ENCODE data around the gene PRKCA. TPM values are rescaled to one million over a fixed set of nuclear protein-coding genes. Genes with fewer than 3 reads are reported as not detected.

The PRKCA gene
- total and polyA plus RNA-seq, 5 experiments from 2014 or later = 1.3 to 97.3 (median 5.8) TPM

DNA sequence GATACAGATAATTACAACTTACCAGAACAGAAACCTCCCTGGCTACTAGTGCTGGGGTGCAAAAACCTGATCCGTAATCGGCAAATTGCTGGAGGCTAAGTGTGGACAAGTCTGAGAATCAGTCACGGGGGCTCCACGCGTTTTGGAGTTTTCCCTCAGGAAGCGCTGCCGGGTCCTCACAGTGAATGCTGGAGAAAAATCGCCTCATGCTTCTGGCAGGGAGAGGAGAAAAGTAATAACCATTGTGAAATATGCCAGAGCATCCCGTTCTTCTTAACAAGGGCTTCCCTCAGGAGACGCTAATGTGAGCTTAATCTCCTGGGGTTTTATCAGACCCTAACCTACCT lies 453.5 kb downstream of the PRKCA start:
- ATAC-seq (no peak), DNase-seq (no peak)
- H3K36me3 Mint-ChIP-seq = peaks cover 15 to 80% (median 32%) of the 10 kb centered on the region in 3 donors
- POLR2A ChIA-PET = no interaction called here
- H3K27me3 Mint-ChIP-seq = no peaks in the 10 kb centered on the region
- H3K4me3 Mint-ChIP-seq = no peak overlapping the region
- peaks cover 0 to 17% (median 1%) of the 10 kb centered on the region in 4 donors for H3K4me1 Mint-ChIP-seq
- peak overlapping the region in 1 of 10 donors; percentile 48 for H3K27ac Mint-ChIP-seq
- no peaks in the 10 kb centered on the region for H3K9me3 Mint-ChIP-seq

DNA sequence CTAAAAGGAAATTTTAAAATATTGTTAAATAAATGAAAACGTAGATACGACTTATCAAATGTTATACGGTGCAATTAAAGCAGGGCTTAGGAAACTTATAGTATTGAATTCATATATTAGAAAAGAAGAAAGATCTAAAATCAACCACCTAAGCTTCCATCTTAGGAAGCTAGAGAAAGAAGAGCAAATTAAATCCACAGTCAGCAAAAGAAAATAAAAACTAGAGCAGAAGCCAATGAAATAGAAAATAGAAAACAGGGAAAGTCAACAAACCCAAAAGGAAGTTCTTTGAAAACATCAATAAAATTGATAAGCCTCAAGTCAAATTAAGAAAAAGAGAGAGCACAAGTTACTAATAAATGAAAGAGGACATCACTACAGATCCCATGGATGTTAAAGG lies 457.9 kb downstream of the PRKCA start:
- DNase-seq = no peak
- Mint-ChIP-seq H3K4me1 (peaks cover 0 to 10% (median 1%) of the 10 kb centered on the region in 4 donors), H3K27ac (peak overlapping the region in 2 of 10 donors; percentile 27 to 80), H3K9me3 (no peaks in the 10 kb centered on the region), H3K27me3 (no peaks in the 10 kb centered on the region), H3K36me3 (peaks cover 6 to 60% (median 24%) of the 10 kb centered on the region in 3 donors), H3K4me3 (no peak overlapping the region)
- POLR2A ChIA-PET = interaction anchor here (0.5 kb wide), 1 partner anchor 38 kb away, joined by 5 read pairs; no protein-coding TSS in a partner anchor
- no peak for ATAC-seq

DNA sequence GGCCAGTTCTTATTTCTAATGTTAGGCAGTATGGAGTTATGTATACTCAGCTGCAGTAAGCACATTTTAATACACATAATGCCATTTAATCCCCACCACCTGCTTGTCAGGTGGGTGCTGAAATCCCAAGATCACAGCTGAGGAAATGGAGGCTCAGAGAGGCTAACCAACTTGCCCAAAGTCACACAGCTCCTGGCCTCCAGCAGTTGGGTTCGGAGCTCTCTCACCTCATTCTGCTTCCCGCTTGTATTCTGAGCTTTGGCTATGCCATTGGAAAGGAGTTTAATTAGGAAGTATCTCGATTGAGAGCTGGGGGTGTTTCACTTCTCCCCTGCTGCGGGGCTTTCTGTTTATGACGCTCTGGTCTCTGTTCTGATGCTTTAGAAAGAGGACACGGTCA lies 459.9 kb downstream of the PRKCA start:
- DNase-seq = no peak
- POLR2A ChIA-PET = no interaction called here
- H3K4me1 Mint-ChIP-seq = peaks cover 0 to 4% (median under 1%) of the 10 kb centered on the region in 4 donors
- H3K4me3 Mint-ChIP-seq = no peak overlapping the region
- no peaks in the 10 kb centered on the region for H3K27me3 Mint-ChIP-seq
- H3K36me3 Mint-ChIP-seq = peaks cover under 1 to 55% (median 23%) of the 10 kb centered on the region in 3 donors
- H3K9me3 Mint-ChIP-seq = no peaks in the 10 kb centered on the region
- no peak for ATAC-seq
- no peak overlapping the region for H3K27ac Mint-ChIP-seq

DNA sequence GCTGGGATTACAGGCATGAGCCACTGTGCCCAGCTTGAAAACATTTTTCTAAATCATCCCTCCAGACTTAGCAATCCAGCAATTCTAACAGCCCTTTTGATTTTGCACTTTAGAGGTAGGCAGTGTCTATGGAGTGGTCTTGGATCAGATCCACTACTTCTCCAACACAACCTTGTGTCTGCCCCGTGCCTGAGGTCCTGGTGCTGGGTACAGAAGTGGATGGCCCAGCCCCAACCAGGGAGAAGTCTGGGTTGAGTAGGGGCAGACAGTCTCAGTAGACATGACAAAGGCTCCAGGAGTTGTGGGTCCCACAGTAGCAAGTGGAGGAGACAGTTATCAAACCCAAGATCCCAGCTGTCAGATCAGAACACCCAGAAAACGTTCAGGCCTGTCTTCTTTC lies 460.6 kb downstream of the PRKCA start:
- ATAC-seq = no peak
- no peak overlapping the region for H3K27ac Mint-ChIP-seq
- no peak for DNase-seq

DNA sequence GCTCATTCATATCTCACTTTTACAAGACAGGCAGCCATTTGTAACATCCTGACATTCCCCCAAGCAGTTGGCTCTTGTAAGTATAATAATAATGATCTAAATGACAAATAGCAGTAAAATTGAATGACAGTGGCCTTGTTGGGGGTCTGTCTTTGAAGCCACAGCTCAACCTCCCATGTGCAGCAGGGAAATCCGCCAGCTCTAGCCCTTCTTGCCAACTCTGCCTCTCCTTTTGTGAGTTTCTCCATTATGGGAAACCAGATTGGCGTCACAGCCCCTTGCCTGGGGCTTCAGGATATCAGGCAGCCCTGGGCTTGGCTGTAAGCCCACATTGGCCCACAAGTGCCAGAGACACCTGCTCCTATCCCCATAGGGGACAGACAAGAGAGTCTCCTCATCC lies 462.1 kb downstream of the PRKCA start:
- DNase-seq = no peak
- ATAC-seq = no peak
- POLR2A ChIA-PET = no interaction called here
- H3K9me3 Mint-ChIP-seq = peaks cover 0 to 3% (median 0%) of the 10 kb centered on the region in 9 donors
- H3K36me3 Mint-ChIP-seq = peaks cover 0 to 59% (median 20%) of the 10 kb centered on the region in 3 donors
- no peaks in the 10 kb centered on the region for H3K27me3 Mint-ChIP-seq
- peaks cover 0 to 7% (median 3%) of the 10 kb centered on the region in 4 donors for H3K4me1 Mint-ChIP-seq
- peak overlapping the region in 1 of 10 donors; percentile 53 for H3K27ac Mint-ChIP-seq
- no peak overlapping the region for H3K4me3 Mint-ChIP-seq

More for the DNA sequence above, 460.6 kb downstream of the PRKCA start:
- POLR2A ChIA-PET = no interaction called here
- no peaks in the 10 kb centered on the region for H3K9me3 Mint-ChIP-seq
- no peak overlapping the region for H3K4me3 Mint-ChIP-seq
- peaks cover 0 to 59% (median 21%) of the 10 kb centered on the region in 3 donors for H3K36me3 Mint-ChIP-seq
- H3K4me1 Mint-ChIP-seq = peaks cover 0 to 4% (median 2%) of the 10 kb centered on the region in 4 donors
- H3K27me3 Mint-ChIP-seq = no peaks in the 10 kb centered on the region

DNA sequence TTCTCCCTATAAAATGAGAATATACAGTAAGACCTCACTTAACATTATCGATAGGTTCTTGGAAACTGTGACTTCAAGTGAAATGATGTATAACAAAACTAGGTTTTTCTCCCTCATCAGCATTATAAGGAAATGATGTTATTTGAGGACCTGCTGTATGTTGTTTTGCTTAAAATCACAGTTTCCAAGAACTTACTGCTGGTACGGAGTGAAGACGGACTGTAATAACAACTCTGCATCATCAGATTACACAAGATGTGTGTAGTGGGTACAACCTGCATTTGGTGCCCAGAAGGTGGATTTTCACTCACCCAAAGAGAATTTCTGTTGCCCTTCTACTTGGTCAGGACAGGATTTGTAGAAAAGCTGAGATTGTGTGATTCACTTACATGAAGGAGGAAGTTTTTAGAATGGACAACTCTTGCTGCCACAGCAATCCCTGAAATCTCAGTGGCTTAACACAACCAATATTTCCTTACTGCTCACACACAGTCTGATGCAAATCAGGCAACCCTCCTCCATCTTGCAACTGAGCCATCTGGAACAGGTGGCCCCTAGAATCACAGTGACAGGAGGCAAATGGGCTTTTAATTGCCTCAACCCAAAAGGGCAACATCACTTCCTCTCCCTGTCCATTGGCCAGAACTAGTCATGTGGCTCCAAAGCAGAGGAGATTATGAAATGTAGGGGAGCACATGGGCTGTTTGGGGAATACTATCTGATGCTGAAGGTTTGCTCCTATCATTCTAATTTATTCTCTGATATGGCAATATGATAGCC lies 464.9 kb downstream of the PRKCA start:
- Mint-ChIP-seq H3K4me3 (no peak overlapping the region), H3K27me3 (no peaks in the 10 kb centered on the region), H3K36me3 (peaks cover 0 to 63% (median 17%) of the 10 kb centered on the region in 3 donors), H3K27ac (peak overlapping the region in 4 of 10 donors; percentile 14 to 74 (median 64)), H3K9me3 (peaks cover 0 to 3% (median 0%) of the 10 kb centered on the region in 9 donors), H3K4me1 (peaks cover 0 to 9% (median 3%) of the 10 kb centered on the region in 4 donors)
- POLR2A ChIA-PET = no interaction called here
- ATAC-seq (no peak), DNase-seq (no peak)

DNA sequence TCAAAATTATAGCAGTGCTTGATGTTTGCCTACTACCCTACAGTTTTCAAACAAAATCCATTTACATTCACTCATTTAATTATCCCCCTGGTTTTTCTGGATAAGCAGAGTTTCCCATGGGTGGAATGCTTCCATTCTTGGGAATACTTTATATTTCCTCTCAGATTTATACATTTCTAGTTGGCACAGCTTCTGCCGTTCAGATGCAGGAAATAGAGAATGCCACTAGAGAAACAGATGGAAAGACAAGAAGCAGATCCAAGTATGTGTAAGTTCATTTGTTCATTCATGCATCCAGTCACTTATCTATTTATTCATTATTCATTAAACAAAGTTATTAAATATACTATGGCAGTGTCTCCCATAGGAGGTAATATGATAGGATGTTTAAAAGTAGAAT lies 467.5 kb downstream of the PRKCA start:
- ATAC-seq = no peak
- H3K4me1 Mint-ChIP-seq = peaks cover 0 to 9% (median 3%) of the 10 kb centered on the region in 4 donors
- H3K9me3 Mint-ChIP-seq = peaks cover 0 to 3% (median 0%) of the 10 kb centered on the region in 9 donors
- H3K27me3 Mint-ChIP-seq = no peaks in the 10 kb centered on the region
- DNase-seq = no peak
- H3K36me3 Mint-ChIP-seq = peaks cover 0 to 76% (median 20%) of the 10 kb centered on the region in 3 donors
- H3K4me3 Mint-ChIP-seq = no peak overlapping the region
- H3K27ac Mint-ChIP-seq = peak overlapping the region in 1 of 10 donors; percentile 32
- POLR2A ChIA-PET = no interaction called here

DNA sequence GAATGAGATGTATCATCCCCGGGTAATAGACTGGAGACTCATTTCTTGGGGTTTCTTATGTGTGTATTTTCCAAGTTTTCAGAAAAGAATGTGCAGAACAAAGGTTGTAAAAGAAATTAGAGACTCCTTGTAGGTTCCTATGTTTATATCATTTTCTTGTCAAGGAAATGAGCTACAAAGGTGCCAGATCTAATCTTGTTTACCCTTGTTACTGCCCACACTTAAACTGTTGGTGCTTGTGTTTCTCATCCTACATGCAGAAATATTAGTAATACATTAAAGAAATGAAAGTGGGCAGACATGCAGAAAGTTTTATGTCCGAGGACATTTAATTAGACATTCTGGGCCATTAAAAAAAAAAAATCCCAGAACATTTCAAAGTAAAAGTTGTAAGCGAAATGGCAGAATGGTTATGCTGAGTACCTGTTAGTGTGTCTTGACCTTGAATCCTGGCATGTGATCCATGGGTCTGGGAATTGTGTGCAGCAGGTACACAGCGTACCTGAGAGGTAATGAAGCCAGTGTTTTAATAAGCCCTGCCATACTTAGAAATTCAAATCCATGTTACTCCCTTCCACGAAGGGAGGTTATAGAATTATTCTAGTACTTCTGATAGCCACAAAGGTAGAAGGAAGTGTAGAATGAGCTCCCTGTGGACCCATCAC lies 469.9 kb downstream of the PRKCA start:
- H3K36me3 Mint-ChIP-seq = peaks cover 6 to 83% (median 14%) of the 10 kb centered on the region in 3 donors
- peaks cover 0 to 3% (median 0%) of the 10 kb centered on the region in 9 donors for H3K9me3 Mint-ChIP-seq
- ATAC-seq (no peak), DNase-seq (no peak)
- peaks cover 0 to 11% (median 4%) of the 10 kb centered on the region in 4 donors for H3K4me1 Mint-ChIP-seq
- H3K4me3 Mint-ChIP-seq = no peak overlapping the region
- POLR2A ChIA-PET = no interaction called here
- no peak overlapping the region for H3K27ac Mint-ChIP-seq
- H3K27me3 Mint-ChIP-seq = no peaks in the 10 kb centered on the region

DNA sequence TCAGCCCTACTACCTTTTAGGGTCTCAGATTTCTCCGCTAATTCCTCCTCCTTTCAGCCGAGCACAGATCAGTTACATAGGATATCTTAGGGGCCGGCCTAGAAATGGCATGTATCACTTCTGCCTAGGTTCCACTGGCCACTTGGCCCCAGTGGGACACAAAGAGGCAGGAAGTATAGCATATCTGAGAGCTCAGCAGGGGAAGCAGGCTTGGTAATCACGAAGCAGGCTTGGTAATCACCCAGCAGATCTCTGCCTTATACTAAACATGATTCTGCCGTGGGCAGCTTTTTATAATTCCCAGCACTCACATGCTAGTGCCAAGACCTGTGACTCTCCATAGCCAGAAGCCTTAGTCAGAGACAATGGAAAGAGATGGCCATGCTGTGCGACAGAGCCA lies 472.9 kb downstream of the PRKCA start:
- Mint-ChIP-seq H3K27ac (peak overlapping the region in 3 of 10 donors; percentile 6 to 69 (median 28)), H3K36me3 (peaks cover 6 to 80% (median 11%) of the 10 kb centered on the region in 3 donors), H3K4me3 (no peak overlapping the region), H3K27me3 (no peaks in the 10 kb centered on the region), H3K9me3 (no peaks in the 10 kb centered on the region), H3K4me1 (peaks cover 0 to 7% (median 1%) of the 10 kb centered on the region in 4 donors)
- no peak for DNase-seq
- ATAC-seq = no peak
- POLR2A ChIA-PET = no interaction called here

DNA sequence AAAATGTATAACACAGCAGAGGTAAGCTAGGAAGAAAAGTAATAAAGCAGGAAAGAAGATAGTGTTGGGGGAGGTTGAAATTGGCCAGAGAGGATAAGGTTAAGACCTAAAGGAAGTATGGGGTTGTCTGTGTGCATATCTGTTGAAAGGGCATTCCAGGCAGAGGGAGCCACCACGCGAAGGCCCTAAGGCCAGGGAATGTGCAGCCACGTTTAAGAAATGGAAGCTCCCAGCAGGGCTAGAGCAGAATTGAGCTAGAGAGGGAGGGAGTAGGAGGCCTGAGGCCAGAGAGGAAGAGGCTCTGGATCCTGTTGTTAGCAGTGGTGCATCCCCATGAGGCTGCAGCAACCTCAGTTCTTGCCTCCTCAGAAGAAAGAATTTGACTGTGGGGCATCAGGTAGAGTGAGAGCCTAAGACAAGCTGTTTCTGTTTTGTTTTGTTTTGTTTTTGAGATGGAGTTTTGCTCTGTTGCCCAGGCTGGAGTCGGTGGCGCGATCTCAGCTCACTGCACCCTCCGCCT lies 473.5 kb downstream of the PRKCA start:
- H3K27ac Mint-ChIP-seq = peak overlapping the region in 3 of 10 donors; percentile 6 to 48 (median 38)
- ATAC-seq = no peak
- no peak overlapping the region for H3K4me3 Mint-ChIP-seq
- peaks cover 0 to 7% (median 1%) of the 10 kb centered on the region in 4 donors for H3K4me1 Mint-ChIP-seq
- DNase-seq = no peak
- POLR2A ChIA-PET = interaction anchor here (0.5 kb wide), 1 partner anchor 40 kb away, joined by 3 read pairs; no protein-coding TSS in a partner anchor
- H3K9me3 Mint-ChIP-seq = no peaks in the 10 kb centered on the region
- H3K36me3 Mint-ChIP-seq = peaks cover 6 to 77% (median 9%) of the 10 kb centered on the region in 3 donors
- H3K27me3 Mint-ChIP-seq = no peaks in the 10 kb centered on the region

DNA sequence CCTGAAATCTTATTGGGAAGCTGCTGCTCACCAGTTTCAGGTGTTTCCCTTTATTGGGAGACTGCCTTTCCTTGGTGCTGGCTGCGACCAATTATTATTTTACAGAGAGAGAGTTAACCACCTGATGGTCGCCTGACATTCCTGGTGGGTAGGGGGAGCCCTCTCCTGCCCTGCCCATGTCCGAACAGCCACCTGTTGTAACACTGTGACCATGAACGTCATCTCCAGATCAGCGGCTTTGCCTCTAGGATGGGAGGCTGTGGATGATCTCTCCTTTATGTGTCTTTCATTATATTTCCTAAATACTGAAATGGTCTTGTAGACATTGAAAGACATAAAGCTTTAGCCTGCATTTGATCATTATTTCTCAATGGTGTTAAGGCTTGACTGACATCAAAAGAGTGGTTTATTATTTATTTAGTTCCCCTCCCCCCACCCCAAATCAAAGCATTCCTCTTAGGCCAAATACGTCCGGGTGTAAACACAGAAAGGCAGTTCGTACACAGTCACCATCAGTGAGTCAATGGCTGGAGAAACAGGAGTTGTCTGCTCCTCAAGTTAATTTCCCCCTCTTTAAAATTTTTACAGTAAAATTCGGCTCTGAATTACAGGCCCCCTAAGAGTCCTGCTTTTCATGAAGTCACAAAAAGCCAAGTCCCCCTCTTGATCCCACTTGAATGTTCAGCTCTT lies 474.7 kb downstream of the PRKCA start:
- Mint-ChIP-seq H3K4me3 (no peak overlapping the region), H3K27me3 (no peaks in the 10 kb centered on the region), H3K36me3 (peaks cover 6 to 76% (median 15%) of the 10 kb centered on the region in 3 donors), H3K4me1 (peaks cover 0 to 13% (median 2%) of the 10 kb centered on the region in 4 donors), H3K27ac (peak overlapping the region in 1 of 10 donors; percentile 7), H3K9me3 (no peaks in the 10 kb centered on the region)
- DNase-seq (no peak), ATAC-seq (no peak)
- POLR2A ChIA-PET = no interaction called here

DNA sequence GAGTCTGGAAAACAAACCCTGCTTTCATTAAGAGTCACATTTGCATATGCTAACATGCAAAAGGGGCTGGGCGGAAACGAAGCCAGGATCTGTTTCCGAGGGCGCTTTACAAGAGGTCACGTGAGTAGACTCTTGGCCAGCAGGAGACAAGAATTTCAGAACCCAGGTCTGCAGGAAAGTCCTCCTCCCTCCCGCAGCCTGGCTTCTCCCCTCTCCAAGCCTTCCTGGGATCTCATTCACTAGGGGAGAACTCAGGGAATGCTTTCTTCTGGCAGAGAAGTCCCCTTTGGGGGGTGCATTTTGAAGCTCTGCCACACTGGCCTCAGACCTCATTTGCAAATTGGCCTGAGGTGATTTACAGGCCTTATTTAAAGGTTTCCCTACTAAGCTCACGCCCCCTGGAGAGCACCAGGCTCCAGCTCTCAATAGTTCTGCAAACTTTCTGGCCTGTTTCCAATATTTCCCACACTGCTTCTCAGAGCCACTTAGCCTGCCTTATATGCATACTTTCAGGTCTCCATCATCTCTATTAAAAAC lies 475.3 kb downstream of the PRKCA start:
- ATAC-seq (no peak), DNase-seq (no peak)
- peaks cover 0 to 13% (median 2%) of the 10 kb centered on the region in 4 donors for H3K4me1 Mint-ChIP-seq
- H3K36me3 Mint-ChIP-seq = peaks cover 6 to 76% (median 15%) of the 10 kb centered on the region in 3 donors
- POLR2A ChIA-PET = no interaction called here
- H3K27ac Mint-ChIP-seq = peak overlapping the region in 2 of 10 donors; percentile 7 to 24
- H3K4me3 Mint-ChIP-seq = no peak overlapping the region
- H3K27me3 Mint-ChIP-seq = no peaks in the 10 kb centered on the region
- no peaks in the 10 kb centered on the region for H3K9me3 Mint-ChIP-seq
